Muscle layer of colon (tissue), 2 donors: ENCODE data around the gene LYST.

ENCODE experiments used
- H3K27ac ChIP-seq: one replicate; pipeline ENCODE4 v1.7.0; 2013; ENCODE audit warnings: low read depth, mild to moderate bottlenecking, low read length, moderate library complexity
- H3K27me3 ChIP-seq, 2 donors: one replicate each; pipeline ENCODE4 v1.7.0; 2013; ENCODE audit warnings: low read length in 2 of 2, mild to moderate bottlenecking in 2 of 2; ENCODE audit not compliant: insufficient read depth in 2 of 2, control insufficient read depth in 1 of 2
- H3K36me3 ChIP-seq: one replicate; pipeline ENCODE4 v1.7.0; 2013; ENCODE audit warnings: mild to moderate bottlenecking, low read length; ENCODE audit not compliant: insufficient read depth
- H3K4me1 ChIP-seq: one replicate; pipeline ENCODE4 v1.7.0; 2013; ENCODE audit warnings: mild to moderate bottlenecking, low read length; ENCODE audit not compliant: insufficient read depth
- H3K4me3 ChIP-seq, 2 donors: one replicate each; pipeline ENCODE4 v1.7.0; 2013; ENCODE audit warnings: low read length in 2 of 2, low read depth in 1 of 2, mild to moderate bottlenecking in 1 of 2, moderate library complexity in 1 of 2
- H3K9ac ChIP-seq: one replicate; pipeline ENCODE4 v1.7.0; 2013; ENCODE audit warnings: low read length
- H3K9me3 ChIP-seq: one replicate; pipeline ENCODE4 v1.7.0; 2013; ENCODE audit warnings: mild to moderate bottlenecking, low read length
- donor health status: abdominal sarcoma.
- donor health status: Adenocarcinoma of cecum.

LYST gene

DNA sequence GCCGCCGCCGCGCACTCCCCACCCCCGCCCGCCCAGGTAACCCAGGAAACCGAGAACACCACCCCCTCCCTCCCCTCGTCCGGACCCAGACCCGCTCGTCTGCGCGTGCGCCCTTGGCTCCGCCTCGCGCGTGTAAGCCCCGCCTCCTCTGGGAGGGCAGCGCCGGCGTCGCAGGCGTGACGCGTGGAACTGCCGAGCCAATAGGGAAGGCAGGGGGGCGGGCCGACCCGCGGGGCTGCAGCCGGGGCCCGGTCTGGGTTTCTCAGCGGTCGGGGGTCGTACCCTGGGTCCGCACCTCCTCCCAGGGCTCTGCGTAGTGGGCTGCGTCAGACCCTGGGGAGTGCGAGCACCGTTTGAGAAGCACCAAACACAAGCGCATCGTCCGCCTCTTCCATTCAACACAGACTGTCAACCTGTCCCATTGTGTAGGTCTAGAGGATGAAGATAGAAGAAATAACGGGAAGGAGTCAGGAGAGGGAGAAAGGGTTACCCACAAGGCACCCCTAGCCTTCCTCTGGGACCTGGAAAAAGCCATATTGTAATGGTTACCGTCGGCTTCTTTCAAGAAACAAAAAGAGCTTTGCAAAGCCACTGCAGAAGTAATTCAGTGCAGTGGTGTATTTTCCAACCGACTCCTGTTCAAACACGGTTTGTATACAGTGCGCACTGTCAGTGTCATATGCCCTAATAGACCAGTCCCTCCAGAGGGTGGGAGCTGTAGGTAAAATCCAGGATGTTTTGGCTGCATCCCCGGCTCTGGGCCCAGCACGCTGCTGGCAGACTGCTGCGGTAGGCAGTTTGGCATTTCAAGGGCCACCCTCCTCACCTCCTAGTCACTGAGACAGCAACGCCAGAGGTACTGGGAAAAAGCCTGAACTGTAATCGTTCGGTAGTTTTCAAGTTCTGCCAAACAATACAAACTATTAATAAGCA lies 473 bp upstream of the LYST start:
- no peaks in the 10 kb centered on the region for H3K36me3 ChIP-seq
- peak overlapping the region; percentile 87 to 88 for H3K4me3 ChIP-seq
- peak overlapping the region; percentile 87 for H3K9ac ChIP-seq
- no peaks in the 10 kb centered on the region for H3K9me3 ChIP-seq
- no peaks in the 10 kb centered on the region for H3K27me3 ChIP-seq
- peaks cover 11% of the 10 kb centered on the region for H3K4me1 ChIP-seq
- H3K27ac ChIP-seq, result peak overlapping the region; percentile 96

DNA sequence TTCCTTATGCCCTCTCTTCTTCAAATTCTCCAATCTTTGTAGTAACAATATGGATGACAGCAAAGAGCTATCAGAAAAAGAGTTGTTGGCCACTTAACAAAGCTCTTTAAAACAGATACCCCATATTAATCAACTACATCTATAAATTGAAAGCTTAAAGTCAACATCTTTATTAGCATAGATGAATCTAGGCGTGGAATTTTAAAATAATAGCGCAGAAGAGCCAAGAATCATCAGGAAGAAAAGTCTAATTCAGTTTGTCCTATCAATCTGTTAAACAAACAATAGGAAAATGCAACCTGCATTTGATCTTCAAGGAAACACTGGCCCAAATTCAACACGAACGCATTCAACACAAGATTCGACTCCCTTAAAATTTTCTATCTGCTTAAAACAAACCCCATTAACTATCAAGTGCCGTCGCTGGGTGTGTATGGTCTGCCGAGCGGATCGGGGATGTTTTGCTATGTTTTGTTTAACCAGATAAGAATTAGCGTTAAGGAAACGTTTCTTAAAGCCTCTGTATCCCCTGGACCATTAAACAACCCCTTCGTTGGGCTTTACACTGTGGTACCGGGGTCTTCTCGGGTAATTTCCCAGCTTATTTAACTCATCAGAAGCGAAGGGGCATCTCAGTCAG lies 1.0 kb downstream of the LYST start:
- H3K9me3 ChIP-seq, result no peaks in the 10 kb centered on the region
- H3K36me3 ChIP-seq, result no peaks in the 10 kb centered on the region
- H3K4me3 ChIP-seq, result peak overlapping the region; percentile 61 to 87
- peak overlapping the region; percentile 96 for H3K27ac ChIP-seq
- no peaks in the 10 kb centered on the region for H3K27me3 ChIP-seq
- H3K9ac ChIP-seq, result peak overlapping the region; percentile 64
- peaks cover 11% of the 10 kb centered on the region for H3K4me1 ChIP-seq

DNA sequence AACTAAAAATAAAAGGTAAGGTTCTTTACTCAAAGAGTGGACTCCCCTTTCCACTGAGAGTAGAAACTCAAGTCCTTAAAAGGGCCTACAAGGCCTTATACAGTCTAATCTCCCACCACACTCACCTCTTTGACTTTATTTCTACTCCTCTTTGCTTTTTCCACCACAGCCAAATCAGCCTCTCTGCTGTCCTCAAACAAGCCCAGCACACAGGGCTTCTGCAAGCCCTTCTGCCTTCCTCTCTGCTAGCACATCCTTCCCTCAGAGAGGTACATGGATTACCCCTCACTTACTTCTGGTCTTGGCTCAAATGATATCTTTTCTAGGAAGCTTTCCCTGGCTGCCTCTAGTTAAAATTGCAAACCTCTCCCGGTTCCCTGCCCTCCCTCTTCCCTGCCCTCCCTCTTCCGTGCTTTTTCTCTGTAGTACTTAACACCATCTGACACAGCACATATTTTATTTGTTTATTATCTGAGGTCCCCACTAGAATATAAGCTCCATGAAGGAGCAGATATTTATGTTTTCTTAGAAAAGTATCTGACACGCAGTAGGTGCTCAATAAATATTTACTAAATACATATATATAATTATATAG lies 1.7 kb downstream of the LYST start:
- Histone ChIP-seq H3K4me3 (peak overlapping the region in 1 of 2 donors; percentile 87), H3K9ac (no peak overlapping the region), H3K27ac (peak overlapping the region; percentile 59), H3K4me1 (peaks cover 11% of the 10 kb centered on the region), H3K36me3 (no peaks in the 10 kb centered on the region), H3K27me3 (no peaks in the 10 kb centered on the region), H3K9me3 (no peaks in the 10 kb centered on the region)

DNA sequence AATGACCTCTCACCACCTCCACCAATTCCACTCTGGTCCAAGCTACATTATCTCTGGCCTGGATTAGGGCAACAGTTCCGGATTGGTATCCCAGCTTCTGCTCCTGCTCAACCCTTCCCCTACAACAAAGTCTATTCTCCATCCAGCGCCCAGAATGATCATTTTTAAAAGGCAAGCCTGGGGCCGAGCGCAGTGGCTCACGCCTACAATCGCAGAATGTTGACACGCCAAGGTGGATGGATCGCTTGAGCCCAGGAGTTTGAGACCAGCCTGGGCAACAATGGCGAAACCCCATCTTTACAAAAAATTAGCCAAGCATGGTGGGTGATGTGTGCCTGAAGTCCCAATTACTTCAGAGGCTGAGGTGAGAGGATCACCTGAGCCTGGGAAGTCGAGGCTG lies 2.2 kb downstream of the LYST start:
- Histone ChIP-seq H3K4me3 (no peak overlapping the region), H3K27ac (no peak overlapping the region), H3K9ac (no peak overlapping the region), H3K4me1 (peaks cover 11% of the 10 kb centered on the region), H3K27me3 (no peaks in the 10 kb centered on the region), H3K36me3 (no peaks in the 10 kb centered on the region), H3K9me3 (no peaks in the 10 kb centered on the region)

DNA sequence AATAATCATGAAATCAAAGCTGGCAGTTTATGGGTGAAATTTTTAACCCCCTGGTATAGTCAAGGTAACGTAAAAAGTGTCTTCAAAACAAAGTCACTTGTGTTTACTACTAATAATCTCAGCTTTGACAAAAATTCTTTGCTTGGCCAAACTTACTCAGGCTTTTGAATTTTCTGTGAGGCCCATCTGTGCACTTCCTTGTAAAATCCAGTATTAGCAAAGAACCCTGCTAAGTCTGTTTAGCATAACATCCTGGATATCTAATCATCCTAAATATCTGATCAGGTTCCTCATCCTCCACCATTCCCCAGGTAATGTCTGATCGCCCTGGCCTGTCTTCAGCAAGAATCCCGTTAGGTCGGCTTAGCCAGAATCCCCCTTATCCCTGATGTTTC lies 3.0 kb downstream of the LYST start:
- Histone ChIP-seq H3K9ac (no peak overlapping the region), H3K9me3 (no peaks in the 10 kb centered on the region), H3K4me3 (no peak overlapping the region), H3K27ac (no peak overlapping the region), H3K4me1 (peaks cover 11% of the 10 kb centered on the region), H3K27me3 (no peaks in the 10 kb centered on the region), H3K36me3 (no peaks in the 10 kb centered on the region)

DNA sequence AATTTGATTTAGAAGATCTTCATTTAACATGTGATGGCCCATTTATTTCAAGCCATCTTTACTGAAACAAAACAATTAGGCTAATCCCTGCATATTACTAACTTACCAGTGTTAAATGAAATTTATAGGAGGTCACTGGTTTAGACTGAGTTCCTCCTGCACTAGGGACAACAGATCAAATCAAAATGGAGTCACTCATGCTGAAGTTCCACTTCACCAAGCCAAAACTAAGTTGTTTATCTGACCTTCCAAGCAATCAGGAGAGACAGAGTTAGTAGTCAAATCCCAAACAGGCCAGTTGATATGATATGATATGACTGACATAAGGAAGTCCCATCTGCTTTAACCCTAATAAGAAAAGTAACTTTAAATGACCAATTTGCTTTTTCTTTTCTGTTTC lies 4.8 kb downstream of the LYST start:
- Histone ChIP-seq H3K4me3 (no peak overlapping the region), H3K9ac (no peak overlapping the region), H3K36me3 (no peaks in the 10 kb centered on the region), H3K27ac (no peak overlapping the region), H3K9me3 (no peaks in the 10 kb centered on the region), H3K27me3 (no peaks in the 10 kb centered on the region), H3K4me1 (peaks cover 5% of the 10 kb centered on the region)

DNA sequence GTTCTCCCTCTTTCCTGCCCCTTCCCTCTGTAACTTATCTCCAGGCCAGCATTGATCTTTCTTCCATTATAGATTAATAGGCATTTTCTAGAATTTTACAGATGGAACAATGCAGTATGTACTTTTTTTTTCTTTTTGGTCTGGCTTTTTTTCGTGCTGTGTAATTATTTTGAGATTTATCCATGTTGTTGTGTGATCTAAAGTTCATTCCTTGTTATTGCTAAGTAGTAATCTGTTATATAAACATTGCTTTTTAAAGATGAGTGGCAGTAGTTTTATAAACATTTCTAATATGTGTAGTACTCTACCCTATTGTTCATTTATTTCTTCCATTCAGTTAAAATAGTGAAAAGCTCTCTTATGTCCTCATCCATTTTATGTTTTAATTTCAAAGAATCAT lies 5.9 kb downstream of the LYST start:
- Histone ChIP-seq H3K27me3 (no peaks in the 10 kb centered on the region), H3K9ac (no peak overlapping the region), H3K9me3 (no peaks in the 10 kb centered on the region), H3K36me3 (no peaks in the 10 kb centered on the region), H3K4me1 (peaks cover 5% of the 10 kb centered on the region), H3K4me3 (no peak overlapping the region), H3K27ac (no peak overlapping the region)

DNA sequence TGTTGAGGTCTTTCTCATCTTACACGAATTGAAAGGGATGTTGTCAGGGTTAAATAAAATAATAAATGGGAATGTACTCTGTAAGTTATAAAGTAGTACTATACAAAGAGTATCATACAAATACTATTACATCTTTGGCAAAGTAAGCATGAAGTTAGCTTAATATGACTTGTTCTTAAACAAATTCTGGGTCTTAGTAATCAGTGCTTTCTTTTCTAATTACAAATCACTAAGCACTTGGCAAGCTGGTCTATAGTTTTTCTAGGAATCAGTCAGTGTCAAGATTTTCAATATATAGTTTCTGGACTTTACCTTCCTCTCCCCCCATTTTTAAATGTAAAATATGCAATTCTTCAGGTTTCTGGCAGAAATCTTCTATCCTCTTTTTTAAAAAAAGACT lies 6.9 kb downstream of the LYST start:
- H3K4me3 ChIP-seq, result no peak overlapping the region
- no peaks in the 10 kb centered on the region for H3K36me3 ChIP-seq
- H3K27me3 ChIP-seq, result no peaks in the 10 kb centered on the region
- no peak overlapping the region for H3K27ac ChIP-seq
- peaks cover 5% of the 10 kb centered on the region for H3K4me1 ChIP-seq
- no peak overlapping the region for H3K9ac ChIP-seq
- H3K9me3 ChIP-seq, result no peaks in the 10 kb centered on the region

DNA sequence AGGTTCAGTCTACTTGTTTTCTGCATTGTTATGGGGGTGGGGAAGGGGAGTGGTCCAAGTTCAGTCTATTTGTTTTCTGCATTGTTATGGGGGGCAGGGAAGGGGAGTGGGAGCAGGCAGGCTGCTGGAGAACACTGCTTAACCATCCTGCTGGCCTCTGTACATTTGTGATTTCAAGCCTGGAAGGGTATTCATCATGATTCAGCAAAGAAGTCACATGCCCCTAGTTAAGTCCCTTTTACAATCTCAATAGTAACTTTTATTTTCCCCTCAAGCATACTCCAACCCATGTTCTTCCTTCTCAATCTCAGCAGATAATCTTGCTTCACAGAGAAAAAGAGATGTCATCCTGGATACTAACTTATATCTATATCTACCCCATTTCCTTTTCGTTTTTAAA lies 7.9 kb downstream of the LYST start:
- Histone ChIP-seq H3K27ac (no peak overlapping the region), H3K4me1 (peaks cover 6% of the 10 kb centered on the region), H3K36me3 (no peaks in the 10 kb centered on the region), H3K4me3 (no peak overlapping the region), H3K9ac (no peak overlapping the region), H3K9me3 (no peaks in the 10 kb centered on the region), H3K27me3 (no peaks in the 10 kb centered on the region)

DNA sequence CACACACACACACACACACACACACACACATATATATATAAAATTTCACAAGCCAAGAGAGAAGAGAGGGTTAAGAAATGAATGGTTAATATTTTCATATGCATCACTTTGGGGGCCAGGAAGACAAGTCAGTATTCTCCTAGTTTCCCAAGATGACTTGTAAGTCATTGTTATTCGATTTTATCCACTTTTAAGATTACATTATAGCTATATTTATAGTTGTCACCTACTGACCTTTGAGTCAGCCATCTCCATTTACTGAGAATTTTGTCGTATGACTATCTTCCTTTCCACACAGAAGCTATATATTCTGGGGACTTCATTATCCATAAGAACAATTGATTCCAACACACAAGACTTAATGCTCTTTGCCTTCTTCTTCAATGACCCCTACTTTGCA lies 8.9 kb downstream of the LYST start:
- Histone ChIP-seq H3K4me1 (peaks cover 16% of the 10 kb centered on the region), H3K4me3 (no peak overlapping the region), H3K36me3 (no peaks in the 10 kb centered on the region), H3K27ac (no peak overlapping the region), H3K9ac (no peak overlapping the region), H3K9me3 (no peaks in the 10 kb centered on the region), H3K27me3 (no peaks in the 10 kb centered on the region)

DNA sequence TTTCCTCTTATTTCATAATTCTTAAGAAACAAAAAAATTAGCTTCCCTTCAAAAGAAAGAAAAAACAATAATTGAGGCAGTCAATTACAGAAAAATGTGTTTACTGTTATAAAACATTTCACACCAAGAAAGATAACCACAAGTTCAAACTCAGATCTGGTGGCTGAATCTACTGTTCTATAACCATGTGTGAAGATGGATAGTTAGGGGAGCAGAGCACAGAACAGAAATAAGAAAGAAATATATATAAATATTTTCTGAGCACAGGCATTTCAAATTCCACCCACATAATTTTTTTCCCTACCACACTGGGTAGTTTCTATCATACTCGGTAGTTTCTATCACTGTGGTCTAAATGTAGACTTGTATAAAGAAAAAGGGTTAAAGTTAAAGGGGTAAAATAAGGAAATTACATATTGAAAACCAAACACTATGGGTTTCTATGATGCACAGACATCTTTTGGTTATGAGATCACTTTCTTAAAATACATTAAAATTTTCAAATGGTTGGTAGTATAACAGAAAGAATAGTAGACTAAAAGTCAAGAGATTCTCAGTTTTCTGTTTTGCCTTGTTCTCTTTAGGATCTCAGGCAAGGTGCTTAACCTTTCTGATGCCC lies 10.8 kb downstream of the LYST start:
- Histone ChIP-seq H3K36me3 (no peaks in the 10 kb centered on the region), H3K9me3 (no peaks in the 10 kb centered on the region), H3K27ac (no peak overlapping the region), H3K27me3 (no peaks in the 10 kb centered on the region), H3K4me1 (peaks cover 19% of the 10 kb centered on the region), H3K4me3 (no peak overlapping the region), H3K9ac (no peak overlapping the region)
